HG02588 (cell line): Measurements from ENCODE around the gene ARPC5.
A peak's percentile ranks its signal among the peaks of the same experiment; 100 is the strongest.
"Not testable (repeated sequence)": the region's sequence is repeated elsewhere in the genome, so short reads cannot be mapped to it uniquely, and the experiment has no call there.

Source experiments
- ATAC-seq: cut with Tn5 transposase; IDR thresholded peaks from one replicate; pipeline ENCODE4 v1.9.1; 2021; ENCODE audit warnings: mild to moderate bottlenecking, moderate library complexity; ENCODE audit not compliant: unreplicated experiment

The ARPC5 gene

DNA sequence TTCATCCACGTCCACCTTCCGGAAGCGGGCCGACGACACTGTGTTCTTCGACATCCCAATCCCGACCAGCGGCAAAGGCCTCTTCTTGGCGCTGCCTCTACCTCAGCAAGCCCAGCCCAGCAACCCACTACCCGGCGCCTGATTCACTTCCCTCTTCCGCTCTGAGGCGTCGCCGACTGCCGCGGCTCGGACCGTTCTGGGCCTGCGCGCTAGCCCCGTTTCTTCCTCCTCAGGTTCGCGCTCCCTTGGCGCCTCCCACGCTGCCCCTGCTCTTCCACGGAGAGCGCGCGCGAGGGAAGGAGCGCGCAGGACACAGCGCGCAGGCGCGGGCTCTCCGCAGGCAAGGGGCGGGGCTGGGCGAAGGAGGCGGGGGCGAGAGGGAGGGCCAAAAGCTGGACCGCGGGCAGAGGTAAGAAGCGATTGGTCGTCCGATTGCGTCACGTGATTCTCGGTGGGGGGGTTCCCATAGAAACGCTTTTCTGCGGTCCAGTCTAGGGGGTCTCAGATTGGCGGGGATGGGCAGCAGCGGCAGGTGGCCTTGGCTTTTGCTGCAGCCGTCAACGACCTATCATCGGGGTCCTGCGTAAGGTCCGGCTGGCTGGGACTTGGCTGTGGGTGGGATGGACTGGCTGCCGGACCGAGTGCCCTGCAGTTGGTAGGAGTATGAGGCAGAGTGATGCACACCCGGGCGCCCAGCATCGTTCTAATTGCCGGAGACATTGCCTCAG, at the start of gene ARPC5:
TSS of gene ARPC5 (minus strand) at position 178 of the 728 bp plus-strand sequence. CDS start at position 54, 124 bp downstream.
- peak; percentile 83 for ATAC-seq

DNA sequence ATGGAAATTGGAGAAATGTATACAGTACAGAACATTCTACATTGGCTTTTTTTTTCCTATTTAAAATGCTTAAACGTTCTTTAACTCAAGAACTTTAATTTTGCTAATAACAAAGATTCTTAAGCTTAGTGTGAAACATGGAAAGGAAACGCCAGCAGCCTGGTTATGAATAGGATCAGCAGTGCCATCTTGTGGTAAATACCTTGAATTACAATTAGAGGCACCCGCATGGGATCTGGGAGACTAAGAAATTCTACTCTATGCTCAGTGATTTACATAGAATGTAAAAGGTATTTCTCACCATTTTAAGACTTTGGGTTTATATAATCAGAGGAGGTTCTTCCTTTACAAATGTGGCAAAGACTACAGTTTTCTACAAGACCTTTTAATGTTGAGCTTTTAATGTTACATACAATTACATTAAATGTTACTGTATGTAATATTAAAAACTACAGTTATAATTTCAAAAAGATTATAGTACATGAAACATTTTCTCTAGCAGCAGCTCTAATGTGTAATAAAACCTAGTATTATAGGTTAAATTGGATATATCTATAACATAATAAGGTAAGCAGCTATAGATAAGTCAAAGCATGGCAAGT, 49.6 kb upstream of the ARPC5 start:
- ATAC-seq: no peak

DNA sequence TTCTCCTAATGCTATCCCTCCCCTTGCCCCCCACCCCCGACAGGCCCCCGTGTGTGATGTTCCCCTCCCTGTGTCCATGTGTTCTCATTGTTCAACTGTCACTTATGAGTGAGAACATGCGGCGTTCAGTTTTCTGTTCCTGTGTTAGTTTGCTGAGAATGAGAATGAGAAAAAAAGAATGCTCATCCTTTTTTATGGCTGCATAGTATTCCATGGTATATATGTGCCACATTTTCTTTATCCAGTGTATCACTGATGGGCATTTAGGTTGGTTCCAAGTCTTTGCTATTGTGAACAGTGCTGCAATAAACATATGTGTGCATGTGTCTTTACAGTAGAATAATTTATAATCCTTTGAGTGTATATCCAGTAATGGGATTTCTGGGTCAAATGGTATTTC, 43.8 kb upstream of the ARPC5 start:
- ATAC-seq: not testable (repeated sequence)

DNA sequence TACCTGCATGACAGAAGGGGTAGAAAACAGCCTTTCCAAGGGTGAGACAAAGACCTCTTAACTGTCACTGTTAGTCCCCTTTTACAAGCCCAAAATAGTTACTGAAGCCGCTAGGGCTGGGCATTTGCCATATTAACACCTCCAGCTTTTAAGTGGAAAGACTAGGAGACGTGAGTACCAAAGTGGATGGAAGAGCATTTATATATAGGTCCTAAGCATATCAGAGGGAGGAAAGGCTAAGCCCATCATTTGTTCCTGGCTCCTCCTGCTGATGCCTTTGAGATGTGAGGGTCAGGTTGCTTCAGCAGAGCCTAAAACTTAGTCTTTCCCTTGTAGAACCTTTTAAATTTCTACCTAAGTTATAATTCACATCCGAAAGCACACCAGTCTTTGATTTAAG, 43.2 kb upstream of the ARPC5 start:
- no peak for ATAC-seq

DNA sequence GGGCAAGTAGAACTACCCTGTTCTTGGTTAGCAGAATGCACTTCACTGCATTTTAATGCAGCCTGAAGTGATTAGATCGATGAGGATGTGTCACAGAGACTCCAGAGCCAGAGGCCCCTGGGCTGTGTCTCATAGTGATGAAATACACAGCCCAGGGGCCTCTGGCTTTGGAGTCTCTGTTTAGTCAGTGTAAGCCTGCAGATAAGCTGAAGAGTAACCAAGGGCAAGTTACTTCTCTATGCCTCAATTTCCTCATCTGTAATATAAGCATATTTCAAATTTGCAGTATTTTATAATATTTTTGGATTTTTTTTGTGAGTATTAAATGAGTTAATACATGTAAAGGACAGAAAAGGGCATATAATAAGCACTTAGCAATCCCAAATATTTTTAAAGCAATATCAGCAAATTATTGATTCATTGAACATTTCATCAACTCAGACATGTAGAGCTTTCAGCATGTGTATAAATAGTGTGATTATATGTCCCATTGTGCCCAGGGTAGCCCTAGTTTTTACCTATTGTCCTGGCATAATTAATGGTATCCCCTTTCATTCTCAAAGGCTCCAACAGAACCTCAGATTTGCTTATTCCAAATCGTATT, 41.1 kb upstream of the ARPC5 start:
- no peak for ATAC-seq

DNA sequence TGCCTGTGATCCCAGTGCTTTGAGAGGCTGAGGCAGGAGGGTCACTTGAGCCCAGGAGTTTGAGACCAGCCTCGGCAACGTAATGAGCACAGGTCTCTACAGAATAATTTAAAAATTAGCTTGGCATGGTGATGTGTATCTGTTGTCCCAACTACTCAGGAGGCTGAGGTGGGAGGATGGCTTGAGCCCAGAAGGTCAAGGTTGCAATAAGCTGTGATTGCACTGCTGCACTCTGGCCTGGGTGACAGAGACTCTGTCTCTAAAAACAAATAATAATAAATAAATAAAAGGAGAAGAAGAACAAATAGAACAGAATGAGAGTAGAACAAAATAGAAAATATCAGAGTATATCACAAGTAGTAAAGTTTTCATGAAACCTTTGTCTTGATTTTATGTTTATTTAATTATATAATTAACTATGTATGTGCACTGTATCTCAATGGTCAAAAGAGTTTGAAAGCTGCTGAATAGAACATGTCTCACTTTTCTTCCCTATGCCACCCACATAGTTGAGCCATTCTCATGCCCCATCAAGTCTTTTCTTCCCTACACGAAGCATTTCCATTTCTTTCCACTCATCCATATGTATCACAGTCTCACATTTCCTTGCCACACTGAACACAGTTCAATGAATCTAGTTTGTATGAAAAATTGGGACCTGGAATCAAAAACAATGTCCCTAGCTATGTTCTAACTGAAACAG, 40.5 kb upstream of the ARPC5 start:
- ATAC-seq: no peak

DNA sequence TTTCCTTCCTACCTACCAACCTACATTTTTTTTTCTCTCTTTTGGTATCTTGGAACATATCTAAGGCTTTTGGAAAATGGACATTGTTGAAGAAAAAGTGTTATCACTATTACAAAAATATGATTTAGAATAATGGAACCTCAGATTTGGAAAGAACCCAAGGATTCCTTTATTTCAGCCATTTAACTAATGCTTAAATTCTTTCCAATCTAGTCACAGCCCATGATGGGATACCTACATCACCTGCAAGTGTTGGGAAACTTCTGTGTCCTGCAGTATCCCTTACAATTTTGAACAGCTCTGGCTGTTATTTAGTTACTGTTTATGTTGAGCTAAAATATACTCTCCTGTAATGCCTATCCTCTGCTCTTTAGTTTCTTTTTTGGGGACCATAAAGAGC, 39.8 kb upstream of the ARPC5 start:
- ATAC-seq: no peak

DNA sequence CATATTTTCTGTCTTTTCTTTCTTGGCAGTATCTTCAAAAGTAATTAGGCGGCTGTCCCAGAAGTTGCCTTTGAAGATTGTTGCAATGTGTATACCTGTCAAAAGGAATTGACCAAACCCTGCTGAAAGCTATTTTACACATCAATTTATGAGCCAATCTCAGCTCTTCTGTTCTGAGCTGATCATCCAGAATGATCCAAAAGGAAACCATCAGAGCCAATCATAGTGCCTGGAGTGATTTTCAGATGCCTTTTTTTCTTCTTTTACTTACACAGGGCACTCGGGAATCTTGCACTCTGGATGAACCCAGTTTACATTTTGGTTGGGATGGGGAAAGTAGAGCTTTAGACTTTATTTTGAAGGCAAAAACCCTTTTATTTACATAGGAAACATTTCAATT, 39.3 kb upstream of the ARPC5 start:
- ATAC-seq: no peak

DNA sequence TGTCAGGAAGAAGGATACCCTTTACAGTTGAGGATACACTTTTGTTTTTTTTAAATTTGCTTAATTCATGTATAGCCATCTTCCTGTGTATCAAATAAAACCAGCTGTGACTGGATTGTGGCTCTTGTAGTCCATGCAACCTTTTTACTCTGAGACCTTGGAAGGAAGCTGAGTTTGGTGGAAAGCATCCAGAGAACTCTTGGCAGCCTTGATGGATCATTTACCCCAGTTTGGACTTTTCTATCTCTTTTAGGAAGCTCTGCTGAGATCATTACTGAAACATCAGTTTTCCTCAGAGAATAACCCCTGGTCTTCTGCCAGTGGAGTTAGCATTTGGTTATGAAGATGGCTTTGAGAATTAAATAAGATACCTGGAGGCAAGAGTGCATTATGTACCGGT, 38.8 kb upstream of the ARPC5 start:
- ATAC-seq: no peak

DNA sequence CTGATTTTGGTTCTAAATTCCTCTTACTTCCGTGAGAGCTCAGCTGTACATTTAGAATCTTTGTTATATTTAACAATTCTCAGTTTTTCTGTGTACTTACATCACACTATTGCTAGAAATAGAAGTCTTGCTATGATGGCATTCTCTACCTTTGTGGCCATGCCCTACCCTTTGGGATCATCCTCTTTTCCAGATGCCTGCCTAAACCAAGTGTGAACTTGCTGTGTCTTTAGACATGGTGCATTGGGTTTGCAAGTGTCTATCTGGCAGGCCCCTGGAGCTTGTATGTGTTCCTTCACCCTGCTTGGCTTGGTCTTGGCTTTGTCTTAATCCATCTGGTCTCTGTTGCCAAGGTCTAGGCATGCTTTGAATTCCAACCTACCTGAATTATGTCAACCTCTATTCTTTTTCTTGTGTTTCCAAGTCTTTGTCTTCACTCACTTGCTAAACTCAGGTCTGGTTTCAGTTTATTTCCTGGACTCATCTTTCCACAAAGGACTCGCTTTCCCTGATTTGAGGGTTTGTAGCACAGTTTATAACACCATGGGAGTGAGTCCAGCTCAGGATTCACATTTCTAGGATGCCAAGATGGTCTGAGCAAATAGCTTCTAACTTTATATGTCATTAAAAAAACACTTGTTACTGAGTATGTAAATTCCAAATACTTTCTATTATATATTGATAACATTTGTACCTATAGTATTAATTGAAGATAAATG, 38.2 kb upstream of the ARPC5 start:
- no peak for ATAC-seq

DNA sequence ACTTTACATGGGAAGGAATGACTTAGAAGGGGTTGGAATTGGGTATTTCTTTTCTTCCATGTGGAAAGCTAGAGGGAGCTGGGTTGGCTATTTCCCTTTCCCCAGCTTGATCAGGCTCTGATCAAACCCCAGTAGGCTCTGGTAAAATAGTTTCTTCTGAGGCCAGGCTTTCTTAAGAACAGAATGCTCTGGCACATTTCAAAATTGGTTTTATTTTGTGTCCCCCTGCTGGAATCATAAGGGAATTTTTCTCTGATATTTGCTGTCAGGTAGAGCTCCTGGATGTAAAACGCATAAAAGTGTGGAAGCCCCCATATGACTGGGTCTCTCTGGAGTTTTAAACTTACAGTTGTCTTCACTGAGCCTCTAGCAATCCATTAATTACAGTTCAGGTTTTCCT, 34.6 kb upstream of the ARPC5 start:
- no peak for ATAC-seq

DNA sequence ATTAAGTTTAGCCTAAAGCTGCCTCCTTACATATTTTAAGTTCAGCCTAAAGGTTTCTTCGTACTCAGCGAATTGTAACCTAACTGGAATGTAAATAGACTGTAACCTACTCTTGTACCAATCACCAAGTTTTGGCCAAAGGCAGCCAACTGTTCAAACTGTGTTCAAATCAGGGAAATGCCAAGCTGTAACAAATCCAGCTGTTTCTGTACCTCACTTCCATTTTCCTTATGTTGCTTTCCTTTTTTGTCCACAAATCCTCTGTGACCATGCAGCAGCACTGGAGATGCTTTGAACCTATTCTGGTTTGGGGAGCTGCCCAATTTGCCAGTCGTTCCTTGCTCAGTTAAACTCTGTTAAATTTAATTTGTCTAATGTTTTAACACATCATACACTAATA, 20.8 kb upstream of the ARPC5 start:
- ATAC-seq: no peak

DNA sequence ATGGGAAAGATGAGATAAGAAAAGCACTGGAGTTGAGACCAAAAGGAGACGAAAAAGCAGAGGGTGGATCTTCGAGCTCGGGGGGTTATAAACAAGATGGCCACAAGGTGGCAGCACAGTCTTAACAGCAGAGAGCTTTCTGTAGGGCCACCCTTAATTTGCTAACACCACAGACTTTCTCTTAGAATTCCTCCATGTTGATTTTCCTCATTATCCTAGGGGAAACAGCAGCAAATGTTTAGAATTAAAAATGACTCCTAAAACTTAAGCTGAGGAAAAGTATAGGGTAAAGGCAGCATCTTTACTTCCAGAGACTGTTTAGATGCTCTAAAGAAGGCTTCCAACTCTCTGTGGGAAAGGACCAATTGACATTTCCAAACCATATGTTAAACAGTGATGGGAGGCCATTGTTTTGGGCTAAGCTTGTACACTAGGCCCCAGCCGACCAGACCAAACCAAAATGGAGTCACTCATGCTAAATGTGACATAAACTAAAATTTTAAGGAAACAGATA, 20.0 kb upstream of the ARPC5 start:
- peak; percentile 63 for ATAC-seq

DNA sequence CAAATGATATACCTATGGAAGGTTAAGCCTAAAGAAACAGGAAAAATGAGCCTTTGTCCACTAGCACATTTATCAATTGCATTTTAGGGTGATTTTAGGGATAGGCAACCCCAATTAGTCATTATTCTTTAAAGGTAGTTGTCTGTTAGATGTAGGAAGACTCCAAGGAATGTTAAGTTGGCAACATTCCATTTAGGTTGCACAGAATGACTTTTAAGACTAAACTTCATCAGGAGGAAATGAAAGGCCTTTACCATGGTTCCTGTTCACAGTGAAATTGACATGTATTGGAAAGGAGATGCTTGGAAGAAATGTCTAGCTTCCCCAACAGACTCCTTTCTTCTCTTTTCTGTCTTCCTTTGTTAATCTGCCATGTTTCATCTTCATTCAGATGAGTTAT, 19.1 kb upstream of the ARPC5 start:
- ATAC-seq: no peak

DNA sequence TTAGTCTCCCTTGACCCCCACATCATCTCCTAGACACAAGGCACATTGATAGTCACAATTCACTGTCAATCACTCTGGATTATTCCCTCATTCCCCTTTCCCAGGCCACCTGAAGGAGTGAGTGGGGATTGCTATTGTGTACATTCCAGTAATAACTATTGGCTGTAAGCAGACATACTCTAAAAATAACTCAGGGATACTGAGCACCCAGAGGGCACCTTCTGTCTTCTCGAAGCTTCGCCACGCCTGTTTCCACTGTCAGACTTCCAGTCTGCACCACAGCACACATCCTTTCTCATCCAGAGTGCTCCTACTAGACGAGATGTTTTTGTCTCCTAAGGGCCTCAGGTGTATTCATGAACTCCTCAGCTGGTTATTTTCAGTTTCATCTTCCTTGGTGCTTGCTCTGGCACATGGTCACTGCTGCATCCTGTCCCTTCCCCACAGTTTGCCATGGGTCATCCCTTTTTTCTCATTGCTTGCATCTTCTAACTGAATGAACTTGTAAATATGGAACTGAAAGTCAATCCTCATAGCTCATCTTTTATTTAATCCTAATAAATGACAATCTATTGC, 18.4 kb upstream of the ARPC5 start:
- no peak for ATAC-seq

DNA sequence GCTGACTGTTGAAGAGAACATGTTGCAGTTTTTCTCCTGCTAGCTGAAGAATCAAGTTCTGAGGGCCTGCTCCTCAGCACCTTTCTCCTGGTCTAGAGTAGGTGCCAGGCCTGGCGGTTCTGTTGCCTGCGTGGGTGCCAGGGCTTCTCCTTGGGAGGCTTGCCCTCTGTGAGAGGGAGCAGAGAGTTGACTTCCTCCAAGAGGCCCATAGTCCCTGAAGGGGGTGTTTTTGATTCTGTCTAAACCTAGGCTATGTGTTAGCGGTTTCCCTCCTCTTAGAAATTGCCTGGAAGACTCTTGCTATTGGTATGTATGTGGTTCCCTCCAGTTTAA, 17.8 kb upstream of the ARPC5 start:
- ATAC-seq: no peak

DNA sequence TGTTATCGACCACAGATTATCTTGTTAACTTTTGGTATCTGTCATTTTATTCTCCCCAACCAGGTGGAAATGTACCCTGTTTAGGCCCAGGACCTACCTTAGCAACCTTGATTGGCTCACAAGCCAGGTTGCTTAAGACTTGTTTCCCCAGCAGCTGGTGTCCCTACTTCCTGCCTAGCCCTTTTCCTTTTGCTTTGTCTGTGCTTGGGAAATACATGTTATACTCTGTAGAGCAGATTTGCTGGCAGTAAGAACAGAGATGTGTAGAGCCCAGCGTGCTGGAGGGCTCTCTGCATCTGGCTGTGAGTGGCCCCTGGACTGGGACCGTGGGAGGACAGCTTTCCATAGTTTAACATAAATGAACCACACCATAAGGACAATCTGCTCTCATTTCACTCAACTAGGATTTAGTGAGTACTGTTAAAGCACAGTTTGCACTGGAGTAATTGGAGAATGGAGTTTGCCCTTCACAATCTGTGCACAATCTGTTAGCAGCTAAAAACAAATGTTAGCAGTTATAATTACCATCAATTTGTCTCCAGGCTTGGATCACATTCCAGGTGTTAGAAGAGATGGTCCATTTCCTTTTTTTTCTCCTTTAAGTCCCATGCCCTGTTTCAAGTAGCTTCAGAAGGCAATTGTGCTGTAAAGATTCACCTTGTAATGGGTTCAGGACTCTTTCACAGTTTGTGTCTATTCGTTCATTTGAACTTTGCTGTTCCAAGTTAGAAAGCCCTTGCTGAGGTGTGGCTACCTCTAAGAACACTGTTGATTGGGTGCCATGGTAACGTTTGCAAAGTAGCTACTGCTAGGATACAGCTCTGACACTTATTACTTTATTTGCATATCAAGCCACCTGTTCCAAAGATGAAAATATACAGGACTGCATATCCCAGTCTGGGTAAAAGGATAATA, 17.2 kb upstream of the ARPC5 start, which contains the start of gene APOBEC4:
TSS of gene APOBEC4 (minus strand) at position 770 of the 915 bp plus-strand sequence. CDS start 4,535 bp downstream, outside the sequence.
- no peak for ATAC-seq

DNA sequence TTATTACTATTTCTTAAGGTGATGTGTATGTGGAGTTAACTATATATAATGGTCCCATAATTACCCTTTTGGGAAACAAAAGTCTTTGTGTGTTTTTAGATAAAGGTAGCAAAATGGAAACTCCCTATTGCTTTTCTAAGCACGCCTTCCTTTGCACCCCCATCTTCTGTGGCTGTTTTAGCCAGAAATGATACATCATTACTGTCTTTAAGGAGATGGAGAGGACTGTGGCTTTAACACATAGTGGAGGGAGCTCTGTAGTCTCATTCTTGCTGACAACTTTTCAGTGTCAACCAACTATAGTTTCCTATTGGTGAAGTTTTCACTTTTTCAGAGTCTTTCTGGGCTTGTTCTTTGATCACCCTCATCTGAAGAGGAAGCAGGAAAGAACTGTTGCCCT, 16.5 kb upstream of the ARPC5 start:
- no peak for ATAC-seq

DNA sequence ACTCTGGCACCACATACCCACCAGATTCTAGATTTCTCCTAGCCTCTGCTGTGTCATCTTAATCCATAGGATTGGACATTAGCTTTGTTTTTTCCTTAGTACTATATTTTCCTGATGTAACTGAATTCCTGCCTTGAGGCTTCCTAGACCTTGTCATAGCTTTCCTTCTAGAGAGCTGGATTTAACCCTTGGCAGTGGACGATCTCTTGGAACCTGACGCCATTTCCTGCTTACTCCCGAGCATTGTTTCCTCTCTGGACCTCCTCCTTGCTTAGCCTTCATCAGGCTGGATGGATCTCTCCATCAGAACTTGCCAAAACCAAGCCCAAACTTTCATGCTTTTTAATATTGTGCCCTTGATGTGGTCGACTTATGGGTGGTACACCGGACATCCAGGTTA, 16.0 kb upstream of the ARPC5 start:
- ATAC-seq: no peak

DNA sequence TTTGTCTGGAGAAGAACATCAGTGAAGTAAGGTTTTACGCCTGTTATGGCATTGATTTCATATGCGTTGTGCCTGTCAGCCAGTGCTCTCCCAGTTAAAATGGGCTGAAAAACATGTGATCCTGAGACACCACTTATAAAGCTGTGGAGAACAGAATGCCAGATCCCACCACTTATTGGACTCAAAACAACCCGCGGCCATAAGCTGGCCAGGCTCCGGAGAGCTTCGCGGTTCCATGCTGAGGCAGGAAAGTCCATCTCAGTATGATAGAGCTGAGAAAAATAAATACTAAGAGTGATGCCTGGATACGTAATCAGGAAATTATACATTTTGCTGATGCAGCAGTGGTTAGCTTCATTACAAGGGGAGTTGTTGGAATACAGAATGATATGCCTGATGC, 12.5 kb upstream of the ARPC5 start:
- ATAC-seq: no peak
